GM23338 (cell line): Measurements from ENCODE around the gene RIN3. TPM values are rescaled to one million over a fixed set of nuclear protein-coding genes. Genes with fewer than 3 reads are reported as not detected.

Experiments
- ATAC-seq: fragments of 200-7000 bp; cut with Tn5 transposase; 3 replicates; pipeline ENCODE4 v1.9.1; 2020
- DNase-seq: peaks from one replicate; pipeline ENCODE4 v3.0.0-alpha.2; 2015; ENCODE audit warnings: low spot score
- H2AFZ ChIP-seq: fragments of 200-600 bp; sonication (generic); 2 replicates; pipeline ENCODE4 v1.8.0; 2016; ENCODE audit warnings: antibody characterized with exemption, mild to moderate bottlenecking, moderate library complexity
- H3F3A ChIP-seq: fragments of 200-600 bp; sonication (generic); replicated peaks from 2 replicates; pipeline ENCODE4 v1.8.0; 2017; ENCODE audit warnings: antibody characterized with exemption, mixed run types, low read depth
- H3K27ac ChIP-seq: fragments of 200-600 bp; sonication (generic); 2 replicates; pipeline ENCODE4 v1.6.1; 2016; ENCODE audit warnings: low read depth
- H3K27me3 ChIP-seq: fragments of 200-600 bp; sonication (generic); 2 replicates; pipeline ENCODE4 v1.8.0; 2016; ENCODE audit warnings: mild to moderate bottlenecking, mixed run types, moderate library complexity; ENCODE audit not compliant: insufficient read depth
- H3K36me3 ChIP-seq: fragments of 200-600 bp; sonication (generic); 2 replicates; pipeline ENCODE4 v1.8.0; 2016; ENCODE audit warnings: mild to moderate bottlenecking; ENCODE audit not compliant: insufficient read depth
- H3K4me1 ChIP-seq: fragments of 200-600 bp; sonication (generic); 2 replicates; pipeline ENCODE4 v1.8.0; 2016; ENCODE audit warnings: mild to moderate bottlenecking, moderate library complexity; ENCODE audit not compliant: insufficient read depth
- H3K4me2 ChIP-seq: fragments of 200-600 bp; sonication (generic); 2 replicates; pipeline ENCODE4 v1.7.1; 2017; ENCODE audit warnings: mixed run types
- H3K4me3 ChIP-seq: fragments of 200-600 bp; sonication (generic); 2 replicates; pipeline ENCODE4 v1.6.1; 2016; ENCODE audit warnings: mixed run types
- H3K79me2 ChIP-seq: fragments of 200-600 bp; sonication (generic); replicated peaks from 2 replicates; pipeline ENCODE4 v1.8.0; 2017; ENCODE audit warnings: mild to moderate bottlenecking; ENCODE audit not compliant: insufficient read depth
- H3K9me2 ChIP-seq: fragments of 200-600 bp; sonication (generic); 2 replicates; pipeline ENCODE4 v1.8.0; 2017; ENCODE audit not compliant: insufficient read depth
- H4K20me1 ChIP-seq: fragments of 200-600 bp; sonication (generic); replicated peaks from 2 replicates; pipeline ENCODE4 v1.8.0; 2017; ENCODE audit warnings: mild to moderate bottlenecking; ENCODE audit not compliant: insufficient read depth
- H3K27ac Mint-ChIP-seq: 2 replicates; pipeline ENCODE4 v1.8.0; 2020; ENCODE audit warnings: inconsistent platforms, mild to moderate bottlenecking, moderate library complexity, mixed read lengths
- H3K27me3 Mint-ChIP-seq: 3 replicates; pipeline ENCODE4 v1.8.0; 2022; ENCODE audit warnings: low read depth, mild to moderate bottlenecking, moderate library complexity, mixed read lengths, inconsistent platforms; ENCODE audit not compliant: insufficient read depth, poor library complexity
- H3K36me3 Mint-ChIP-seq: 3 replicates; pipeline ENCODE4 v1.8.0; 2021; ENCODE audit warnings: low read depth, mild to moderate bottlenecking, inconsistent platforms, moderate library complexity, mixed read lengths
- H3K4me1 Mint-ChIP-seq: 3 replicates; pipeline ENCODE4 v1.8.0; 2020; ENCODE audit warnings: mild to moderate bottlenecking, inconsistent platforms, mixed read lengths
- H3K4me3 Mint-ChIP-seq: 3 replicates; pipeline ENCODE4 v1.8.0; 2021; ENCODE audit warnings: moderate library complexity, mild to moderate bottlenecking, inconsistent platforms, mixed read lengths
- H3K9me3 Mint-ChIP-seq: 3 replicates; pipeline ENCODE4 v1.8.0; 2020; ENCODE audit warnings: moderate library complexity, mild to moderate bottlenecking, inconsistent platforms, mixed read lengths
- CREB1 ChIP-seq: fragments of 250-450 bp; sonication (Bioruptor Pico); IDR thresholded peaks from 2 replicates; pipeline ENCODE4 v1.5.0; 2020; ENCODE audit warnings: low read depth, mild to moderate bottlenecking, moderate library complexity
- POLR2AphosphoS5 ChIP-seq: IDR thresholded peaks from 2 replicates; pipeline ENCODE4 v1.6.1; 2016; ENCODE audit warnings: antibody characterized with exemption, low read depth
- STAT1 ChIP-seq: IDR thresholded peaks from one replicate; pipeline ENCODE4 v1.6.1; 2016; ENCODE audit warnings: antibody characterized with exemption; ENCODE audit not compliant: unreplicated experiment
- ZNF114 ChIP-seq: fragments of 250-450 bp; sonication (Bioruptor Pico); IDR thresholded peaks from 2 replicates; pipeline ENCODE4 v1.5.0; 2020; ENCODE audit warnings: mild to moderate bottlenecking, moderate library complexity
- ZNF331 ChIP-seq: fragments of 250-450 bp; sonication (Bioruptor Pico); IDR thresholded peaks from 2 replicates; pipeline ENCODE4 v1.5.0; 2020; ENCODE audit warnings: low read depth, mild to moderate bottlenecking, moderate library complexity
- polyA plus RNA-seq: library from polyadenylated mRNA; unstranded; fragments of >200 nt; fragmentation: Nextera tagmentation; extraction: Ambion mirVana; gene quantifications from 2 replicates; pipeline ENCODE4 v1.2.1, GENCODE V29; 2016
- total RNA-seq: library from RNA; depleted of rRNA; stranded (reverse); fragments of >200 nt; shearing (Covaris generic); gene quantifications from 2 replicates; pipeline ENCODE4 v1.2.3, GENCODE V29; 2014
- TF ChIP-seq, protein P1 (sequence below): fragments of 250-450 bp; sonication (Bioruptor Pico); IDR thresholded peaks from 2 replicates; pipeline ENCODE4 v1.5.0; 2020; ENCODE audit warnings: mild to moderate bottlenecking, moderate library complexity
- TF ChIP-seq, protein P2 (sequence below): IDR thresholded peaks from 2 replicates; pipeline ENCODE4 v1.6.1; 2016; ENCODE audit warnings: antibody characterized with exemption
- TF ChIP-seq, protein P3 (sequence below): IDR thresholded peaks from one replicate; pipeline ENCODE4 v1.6.1; 2018; ENCODE audit warnings: antibody characterized with exemption; ENCODE audit not compliant: unreplicated experiment

Gene RIN3
- total and polyA plus RNA-seq, 2 experiments from 2014 or later: 0.97 to 1.5 TPM

DNA sequence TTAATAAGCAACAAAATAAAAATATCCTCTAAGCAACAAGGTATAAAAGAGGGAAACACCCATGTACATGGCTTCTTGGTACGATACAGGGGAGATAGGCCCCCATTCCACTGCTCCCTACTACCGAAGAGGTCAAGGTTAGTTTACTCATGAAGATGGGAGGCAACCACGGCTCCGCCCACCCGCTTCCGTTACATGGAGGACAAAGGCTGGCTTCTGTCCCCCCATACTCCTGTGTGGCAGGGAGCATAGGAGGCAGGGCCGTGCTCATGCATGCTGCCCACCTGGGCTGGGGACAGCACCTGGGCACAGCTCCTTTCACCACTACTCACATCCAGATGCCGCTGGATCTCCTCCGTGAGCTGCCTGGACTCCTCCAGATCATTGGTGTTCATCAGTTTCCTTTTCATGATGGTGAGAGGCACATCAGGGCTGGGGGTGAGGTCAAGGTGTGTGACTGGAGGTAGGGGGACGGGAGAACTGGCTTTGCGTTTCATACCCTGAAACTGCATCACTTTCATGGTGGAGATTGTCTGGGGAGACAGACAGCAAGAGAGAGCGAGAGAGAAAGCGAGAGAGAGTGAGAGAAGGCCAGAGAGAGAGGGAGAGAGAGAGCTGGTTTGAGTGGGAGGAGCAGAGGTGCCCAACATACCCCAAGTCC is 195.9 kb downstream of the RIN3 start (continued):
- TF ChIP-seq, protein P1, sequence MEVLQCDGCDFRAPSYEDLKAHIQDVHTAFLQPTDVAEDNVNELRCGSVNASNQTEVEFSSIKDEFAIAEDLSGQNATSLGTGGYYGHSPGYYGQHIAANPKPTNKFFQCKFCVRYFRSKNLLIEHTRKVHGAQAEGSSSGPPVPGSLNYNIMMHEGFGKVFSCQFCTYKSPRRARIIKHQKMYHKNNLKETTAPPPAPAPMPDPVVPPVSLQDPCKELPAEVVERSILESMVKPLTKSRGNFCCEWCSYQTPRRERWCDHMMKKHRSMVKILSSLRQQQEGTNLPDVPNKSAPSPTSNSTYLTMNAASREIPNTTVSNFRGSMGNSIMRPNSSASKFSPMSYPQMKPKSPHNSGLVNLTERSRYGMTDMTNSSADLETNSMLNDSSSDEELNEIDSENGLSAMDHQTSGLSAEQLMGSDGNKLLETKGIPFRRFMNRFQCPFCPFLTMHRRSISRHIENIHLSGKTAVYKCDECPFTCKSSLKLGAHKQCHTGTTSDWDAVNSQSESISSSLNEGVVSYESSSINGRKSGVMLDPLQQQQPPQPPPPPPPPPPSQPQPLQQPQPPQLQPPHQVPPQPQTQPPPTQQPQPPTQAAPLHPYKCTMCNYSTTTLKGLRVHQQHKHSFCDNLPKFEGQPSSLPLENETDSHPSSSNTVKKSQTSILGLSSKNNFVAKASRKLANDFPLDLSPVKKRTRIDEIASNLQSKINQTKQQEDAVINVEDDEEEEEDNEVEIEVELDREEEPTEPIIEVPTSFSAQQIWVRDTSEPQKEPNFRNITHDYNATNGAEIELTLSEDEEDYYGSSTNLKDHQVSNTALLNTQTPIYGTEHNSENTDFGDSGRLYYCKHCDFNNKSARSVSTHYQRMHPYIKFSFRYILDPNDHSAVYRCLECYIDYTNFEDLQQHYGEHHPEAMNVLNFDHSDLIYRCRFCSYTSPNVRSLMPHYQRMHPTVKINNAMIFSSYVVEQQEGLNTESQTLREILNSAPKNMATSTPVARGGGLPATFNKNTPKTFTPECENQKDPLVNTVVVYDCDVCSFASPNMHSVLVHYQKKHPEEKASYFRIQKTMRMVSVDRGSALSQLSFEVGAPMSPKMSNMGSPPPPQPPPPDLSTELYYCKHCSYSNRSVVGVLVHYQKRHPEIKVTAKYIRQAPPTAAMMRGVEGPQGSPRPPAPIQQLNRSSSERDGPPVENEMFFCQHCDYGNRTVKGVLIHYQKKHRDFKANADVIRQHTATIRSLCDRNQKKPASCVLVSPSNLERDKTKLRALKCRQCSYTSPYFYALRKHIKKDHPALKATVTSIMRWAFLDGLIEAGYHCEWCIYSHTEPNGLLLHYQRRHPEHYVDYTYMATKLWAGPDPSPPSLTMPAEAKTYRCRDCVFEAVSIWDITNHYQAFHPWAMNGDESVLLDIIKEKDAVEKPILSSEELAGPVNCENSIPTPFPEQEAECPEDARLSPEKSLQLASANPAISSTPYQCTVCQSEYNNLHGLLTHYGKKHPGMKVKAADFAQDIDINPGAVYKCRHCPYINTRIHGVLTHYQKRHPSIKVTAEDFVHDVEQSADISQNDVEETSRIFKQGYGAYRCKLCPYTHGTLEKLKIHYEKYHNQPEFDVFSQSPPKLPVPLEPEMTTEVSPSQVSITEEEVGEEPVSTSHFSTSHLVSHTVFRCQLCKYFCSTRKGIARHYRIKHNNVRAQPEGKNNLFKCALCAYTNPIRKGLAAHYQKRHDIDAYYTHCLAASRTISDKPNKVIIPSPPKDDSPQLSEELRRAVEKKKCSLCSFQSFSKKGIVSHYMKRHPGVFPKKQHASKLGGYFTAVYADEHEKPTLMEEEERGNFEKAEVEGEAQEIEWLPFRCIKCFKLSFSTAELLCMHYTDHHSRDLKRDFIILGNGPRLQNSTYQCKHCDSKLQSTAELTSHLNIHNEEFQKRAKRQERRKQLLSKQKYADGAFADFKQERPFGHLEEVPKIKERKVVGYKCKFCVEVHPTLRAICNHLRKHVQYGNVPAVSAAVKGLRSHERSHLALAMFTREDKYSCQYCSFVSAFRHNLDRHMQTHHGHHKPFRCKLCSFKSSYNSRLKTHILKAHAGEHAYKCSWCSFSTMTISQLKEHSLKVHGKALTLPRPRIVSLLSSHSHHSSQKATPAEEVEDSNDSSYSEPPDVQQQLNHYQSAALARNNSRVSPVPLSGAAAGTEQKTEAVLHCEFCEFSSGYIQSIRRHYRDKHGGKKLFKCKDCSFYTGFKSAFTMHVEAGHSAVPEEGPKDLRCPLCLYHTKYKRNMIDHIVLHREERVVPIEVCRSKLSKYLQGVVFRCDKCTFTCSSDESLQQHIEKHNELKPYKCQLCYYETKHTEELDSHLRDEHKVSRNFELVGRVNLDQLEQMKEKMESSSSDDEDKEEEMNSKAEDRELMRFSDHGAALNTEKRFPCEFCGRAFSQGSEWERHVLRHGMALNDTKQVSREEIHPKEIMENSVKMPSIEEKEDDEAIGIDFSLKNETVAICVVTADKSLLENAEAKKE (CRISPR knock-in tag): no peak
- TF ChIP-seq ZNF331 (CRISPR knock-in tag) (no peak), POLR2AphosphoS5 (no peak), STAT1 (no peak)

DNA sequence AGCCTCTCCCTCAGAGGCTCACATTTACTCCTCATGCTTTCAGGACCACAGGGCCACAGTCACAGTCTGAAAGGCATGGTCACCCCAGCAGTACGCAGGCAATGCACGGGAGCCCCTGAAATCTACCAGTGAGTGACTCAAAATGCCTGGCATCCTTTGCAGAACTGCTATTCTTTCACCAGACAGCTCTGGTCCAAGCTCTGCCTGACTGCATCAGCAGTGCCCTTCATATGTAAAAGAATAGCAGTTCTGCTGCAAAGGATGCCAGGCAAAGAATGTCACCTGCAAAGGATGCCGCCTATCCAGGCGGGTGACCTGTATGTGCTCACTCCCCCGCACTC is 196.4 kb downstream of the RIN3 start:
- no peak overlapping the region for H3K4me2 ChIP-seq
- H3K9me2 ChIP-seq: no peaks in the 10 kb centered on the region
- DNase-seq: no peak
- H3K27ac ChIP-seq: no peak overlapping the region
- H3K36me3 Mint-ChIP-seq: peaks cover 23% of the 10 kb centered on the region
- no peaks in the 10 kb centered on the region for H3K9me3 Mint-ChIP-seq
- H3F3A ChIP-seq: no peaks in the 10 kb centered on the region
- no peak for ATAC-seq
- no peaks in the 10 kb centered on the region for H3K79me2 ChIP-seq
- no peaks in the 10 kb centered on the region for H3K4me1 ChIP-seq
- H3K36me3 ChIP-seq: peaks cover 3% of the 10 kb centered on the region
- H3K27ac Mint-ChIP-seq: peak overlapping the region; percentile 49; the same call in 1 of the 2 replicates
- H3K4me1 Mint-ChIP-seq: peaks cover 2% of the 10 kb centered on the region; the same call in 1 of the 3 replicates
- H3K4me3 ChIP-seq: no peak overlapping the region
- peaks cover 5% of the 10 kb centered on the region for H3K27me3 Mint-ChIP-seq
- H3K27me3 ChIP-seq: no peaks in the 10 kb centered on the region
- no peak overlapping the region for H2AFZ ChIP-seq
- H4K20me1 ChIP-seq: peaks cover 6% of the 10 kb centered on the region; the same call in 1 of the 2 replicates
- no peak overlapping the region for H3K4me3 Mint-ChIP-seq
- no peak for TF ChIP-seq POLR2AphosphoS5
- no peak for TF ChIP-seq STAT1
- no peak for TF ChIP-seq ZNF331 (CRISPR knock-in tag)
- TF ChIP-seq ZNF114 (CRISPR knock-in tag): no peak
- TF ChIP-seq, protein P2, sequence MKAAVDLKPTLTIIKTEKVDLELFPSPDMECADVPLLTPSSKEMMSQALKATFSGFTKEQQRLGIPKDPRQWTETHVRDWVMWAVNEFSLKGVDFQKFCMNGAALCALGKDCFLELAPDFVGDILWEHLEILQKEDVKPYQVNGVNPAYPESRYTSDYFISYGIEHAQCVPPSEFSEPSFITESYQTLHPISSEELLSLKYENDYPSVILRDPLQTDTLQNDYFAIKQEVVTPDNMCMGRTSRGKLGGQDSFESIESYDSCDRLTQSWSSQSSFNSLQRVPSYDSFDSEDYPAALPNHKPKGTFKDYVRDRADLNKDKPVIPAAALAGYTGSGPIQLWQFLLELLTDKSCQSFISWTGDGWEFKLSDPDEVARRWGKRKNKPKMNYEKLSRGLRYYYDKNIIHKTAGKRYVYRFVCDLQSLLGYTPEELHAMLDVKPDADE: no peak
- TF ChIP-seq, protein P3, sequence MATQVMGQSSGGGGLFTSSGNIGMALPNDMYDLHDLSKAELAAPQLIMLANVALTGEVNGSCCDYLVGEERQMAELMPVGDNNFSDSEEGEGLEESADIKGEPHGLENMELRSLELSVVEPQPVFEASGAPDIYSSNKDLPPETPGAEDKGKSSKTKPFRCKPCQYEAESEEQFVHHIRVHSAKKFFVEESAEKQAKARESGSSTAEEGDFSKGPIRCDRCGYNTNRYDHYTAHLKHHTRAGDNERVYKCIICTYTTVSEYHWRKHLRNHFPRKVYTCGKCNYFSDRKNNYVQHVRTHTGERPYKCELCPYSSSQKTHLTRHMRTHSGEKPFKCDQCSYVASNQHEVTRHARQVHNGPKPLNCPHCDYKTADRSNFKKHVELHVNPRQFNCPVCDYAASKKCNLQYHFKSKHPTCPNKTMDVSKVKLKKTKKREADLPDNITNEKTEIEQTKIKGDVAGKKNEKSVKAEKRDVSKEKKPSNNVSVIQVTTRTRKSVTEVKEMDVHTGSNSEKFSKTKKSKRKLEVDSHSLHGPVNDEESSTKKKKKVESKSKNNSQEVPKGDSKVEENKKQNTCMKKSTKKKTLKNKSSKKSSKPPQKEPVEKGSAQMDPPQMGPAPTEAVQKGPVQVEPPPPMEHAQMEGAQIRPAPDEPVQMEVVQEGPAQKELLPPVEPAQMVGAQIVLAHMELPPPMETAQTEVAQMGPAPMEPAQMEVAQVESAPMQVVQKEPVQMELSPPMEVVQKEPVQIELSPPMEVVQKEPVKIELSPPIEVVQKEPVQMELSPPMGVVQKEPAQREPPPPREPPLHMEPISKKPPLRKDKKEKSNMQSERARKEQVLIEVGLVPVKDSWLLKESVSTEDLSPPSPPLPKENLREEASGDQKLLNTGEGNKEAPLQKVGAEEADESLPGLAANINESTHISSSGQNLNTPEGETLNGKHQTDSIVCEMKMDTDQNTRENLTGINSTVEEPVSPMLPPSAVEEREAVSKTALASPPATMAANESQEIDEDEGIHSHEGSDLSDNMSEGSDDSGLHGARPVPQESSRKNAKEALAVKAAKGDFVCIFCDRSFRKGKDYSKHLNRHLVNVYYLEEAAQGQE: no peak
- TF ChIP-seq CREB1 (CRISPR knock-in tag): no peak
